ENCODE results near the gene PGM1. TPM values are rescaled to one million over a fixed set of nuclear protein-coding genes. Genes with fewer than 3 reads are reported as not detected.

PGM1 gene
- total RNA-seq, 3 donors from 2014 or later (not counting 1 experiment from before 2014, with no cell fraction given): 23.5 to 31.4 (median 23.7) TPM

DNA sequence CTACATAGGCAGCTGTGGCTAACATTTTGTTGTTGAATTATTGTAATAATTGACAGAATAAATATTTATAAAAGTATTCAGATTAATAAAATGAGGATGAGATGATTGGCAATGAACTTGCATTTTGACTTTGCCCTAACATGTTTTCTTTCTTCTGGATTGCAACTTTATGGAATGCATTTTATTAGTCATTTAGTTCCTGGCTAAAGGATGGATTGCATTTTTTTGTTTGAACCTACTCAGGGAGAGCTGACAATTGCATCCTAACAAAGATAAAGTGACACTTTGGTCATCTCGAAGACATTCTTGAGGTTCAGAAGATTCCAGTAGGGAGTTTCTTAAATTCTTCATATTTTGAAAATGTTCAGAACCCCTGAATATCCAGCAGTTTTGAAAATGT is 37.5 kb downstream of the PGM1 start:
- no peaks in the 10 kb centered on the region for H3K4me1 ChIP-seq (ENCODE audit: control insufficient read depth, insufficient read depth, low read length)

DNA sequence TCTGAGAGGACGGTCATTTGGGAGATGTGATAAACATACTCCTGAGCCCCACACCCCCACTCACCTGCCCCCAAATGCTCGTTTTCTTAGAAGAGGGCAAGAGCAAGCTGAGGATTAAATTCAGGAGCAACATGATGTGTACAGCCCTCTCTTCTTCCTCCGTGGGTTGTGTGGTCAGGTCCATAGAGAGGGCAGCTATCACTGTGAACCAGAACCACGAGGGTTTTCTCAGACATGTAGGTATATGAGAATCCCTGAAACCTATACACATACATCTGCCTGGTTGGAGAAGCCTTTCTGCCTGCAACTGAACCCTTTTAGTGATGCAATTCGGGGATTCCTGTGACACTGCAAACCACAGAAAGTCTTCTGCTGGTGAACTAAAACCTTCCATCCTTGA is 38.9 kb downstream of the PGM1 start:
- DNase-seq: no peak
- Mint-ChIP-seq H3K27ac (no peak overlapping the region), H3K36me3 (peaks cover 16% of the 10 kb centered on the region), H3K4me1 (peaks cover 7 to 13% of the 10 kb centered on the region in 2 donors), H3K27me3 (ENCODE audit: low read depth in 2 of 2) (no peaks in the 10 kb centered on the region), H3K4me3 (no peak overlapping the region), H3K9me3 (no peaks in the 10 kb centered on the region)
- H3K27me3 ChIP-seq (ENCODE audit: control insufficient read depth, insufficient read depth, low read length): no peaks in the 10 kb centered on the region
- no peak overlapping the region for H3K27ac ChIP-seq (ENCODE audit: low read length)
- 66% methylated on average over 4 of the region's 5 CpGs for WGBS (ENCODE audit: insufficient coverage)
- H3K4me3 ChIP-seq (ENCODE audit: low read length): no peak overlapping the region
- TF ChIP-seq, protein P1, sequence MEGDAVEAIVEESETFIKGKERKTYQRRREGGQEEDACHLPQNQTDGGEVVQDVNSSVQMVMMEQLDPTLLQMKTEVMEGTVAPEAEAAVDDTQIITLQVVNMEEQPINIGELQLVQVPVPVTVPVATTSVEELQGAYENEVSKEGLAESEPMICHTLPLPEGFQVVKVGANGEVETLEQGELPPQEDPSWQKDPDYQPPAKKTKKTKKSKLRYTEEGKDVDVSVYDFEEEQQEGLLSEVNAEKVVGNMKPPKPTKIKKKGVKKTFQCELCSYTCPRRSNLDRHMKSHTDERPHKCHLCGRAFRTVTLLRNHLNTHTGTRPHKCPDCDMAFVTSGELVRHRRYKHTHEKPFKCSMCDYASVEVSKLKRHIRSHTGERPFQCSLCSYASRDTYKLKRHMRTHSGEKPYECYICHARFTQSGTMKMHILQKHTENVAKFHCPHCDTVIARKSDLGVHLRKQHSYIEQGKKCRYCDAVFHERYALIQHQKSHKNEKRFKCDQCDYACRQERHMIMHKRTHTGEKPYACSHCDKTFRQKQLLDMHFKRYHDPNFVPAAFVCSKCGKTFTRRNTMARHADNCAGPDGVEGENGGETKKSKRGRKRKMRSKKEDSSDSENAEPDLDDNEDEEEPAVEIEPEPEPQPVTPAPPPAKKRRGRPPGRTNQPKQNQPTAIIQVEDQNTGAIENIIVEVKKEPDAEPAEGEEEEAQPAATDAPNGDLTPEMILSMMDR (IDR thresholded peaks at IDR 0.05): no peak
- H3K9me3 ChIP-seq (ENCODE audit: control insufficient read depth, insufficient read depth, low read length): no peaks in the 10 kb centered on the region
- H3K4me1 ChIP-seq (ENCODE audit: control insufficient read depth, insufficient read depth, low read length): no peaks in the 10 kb centered on the region
- ATAC-seq: no peak
- peaks cover 36% of the 10 kb centered on the region for H3K36me3 ChIP-seq (ENCODE audit: control insufficient read depth, insufficient read depth, low read length)
- intact Hi-C loops (cut with micrococcal nuclease): no loop called here

More for the DNA sequence above, 37.5 kb downstream of the PGM1 start:
- ATAC-seq: no peak
- H3K27ac ChIP-seq (ENCODE audit: low read length): no peak overlapping the region
- intact Hi-C loops (cut with micrococcal nuclease): no loop called here
- no peaks in the 10 kb centered on the region for H3K27me3 ChIP-seq (ENCODE audit: control insufficient read depth, insufficient read depth, low read length)
- H3K9me3 Mint-ChIP-seq: no peaks in the 10 kb centered on the region
- peaks cover 15 to 22% of the 10 kb centered on the region in 2 donors for H3K4me1 Mint-ChIP-seq
- no peak for DNase-seq
- H3K4me3 ChIP-seq (ENCODE audit: low read length): no peak overlapping the region
- 60% methylated on average over 1 of the region's 1 CpG for WGBS (ENCODE audit: insufficient coverage)
- no peak overlapping the region for H3K4me3 Mint-ChIP-seq
- TF ChIP-seq, protein P1 (IDR thresholded peaks at IDR 0.05): no peak
- H3K9me3 ChIP-seq (ENCODE audit: control insufficient read depth, insufficient read depth, low read length): no peaks in the 10 kb centered on the region
- H3K27me3 Mint-ChIP-seq (ENCODE audit: low read depth in 2 of 2): no peaks in the 10 kb centered on the region
- peaks cover 28% of the 10 kb centered on the region for H3K36me3 ChIP-seq (ENCODE audit: control insufficient read depth, insufficient read depth, low read length)
- no peak overlapping the region for H3K27ac Mint-ChIP-seq
- H3K36me3 Mint-ChIP-seq: peaks cover 6% of the 10 kb centered on the region

DNA sequence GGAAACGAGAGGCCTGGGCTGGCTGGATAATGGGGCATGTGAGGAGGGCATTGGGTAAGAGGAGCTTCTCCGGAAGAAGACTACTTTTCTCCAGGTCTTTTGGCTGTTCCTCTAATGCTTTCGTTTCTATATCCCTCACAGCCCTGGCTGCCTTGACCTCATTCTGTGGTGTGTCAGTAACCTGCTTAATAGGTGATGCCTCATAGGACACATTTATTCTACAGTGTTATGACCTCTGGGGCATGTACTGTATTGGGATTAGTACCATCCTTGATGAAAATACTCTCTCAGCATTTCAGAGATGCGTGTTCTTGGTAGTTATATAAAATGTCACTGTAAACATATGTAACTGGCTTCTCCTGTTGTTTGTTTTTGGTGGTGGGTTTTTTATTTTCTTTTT is 40.1 kb downstream of the PGM1 start:
- TF ChIP-seq, protein P1 (IDR thresholded peaks at IDR 0.05): no peak
- no peaks in the 10 kb centered on the region for H3K9me3 ChIP-seq (ENCODE audit: control insufficient read depth, insufficient read depth, low read length)
- Mint-ChIP-seq H3K27me3 (ENCODE audit: low read depth in 2 of 2) (no peaks in the 10 kb centered on the region), H3K4me3 (no peak overlapping the region), H3K36me3 (peaks cover 22% of the 10 kb centered on the region), H3K4me1 (peaks cover 2% of the 10 kb centered on the region in 2 donors), H3K9me3 (no peaks in the 10 kb centered on the region), H3K27ac (no peak overlapping the region)
- H3K27ac ChIP-seq (ENCODE audit: low read length): no peak overlapping the region
- no peak for ATAC-seq
- H3K36me3 ChIP-seq (ENCODE audit: control insufficient read depth, insufficient read depth, low read length): peaks cover 46% of the 10 kb centered on the region
- no peaks in the 10 kb centered on the region for H3K4me1 ChIP-seq (ENCODE audit: control insufficient read depth, insufficient read depth, low read length)
- no peaks in the 10 kb centered on the region for H3K27me3 ChIP-seq (ENCODE audit: control insufficient read depth, insufficient read depth, low read length)
- intact Hi-C loops (cut with micrococcal nuclease): no loop called here
- no peak overlapping the region for H3K4me3 ChIP-seq (ENCODE audit: low read length)
- 100% methylated on average over 4 of the region's 4 CpGs for WGBS (ENCODE audit: insufficient coverage)
- DNase-seq: no peak

DNA sequence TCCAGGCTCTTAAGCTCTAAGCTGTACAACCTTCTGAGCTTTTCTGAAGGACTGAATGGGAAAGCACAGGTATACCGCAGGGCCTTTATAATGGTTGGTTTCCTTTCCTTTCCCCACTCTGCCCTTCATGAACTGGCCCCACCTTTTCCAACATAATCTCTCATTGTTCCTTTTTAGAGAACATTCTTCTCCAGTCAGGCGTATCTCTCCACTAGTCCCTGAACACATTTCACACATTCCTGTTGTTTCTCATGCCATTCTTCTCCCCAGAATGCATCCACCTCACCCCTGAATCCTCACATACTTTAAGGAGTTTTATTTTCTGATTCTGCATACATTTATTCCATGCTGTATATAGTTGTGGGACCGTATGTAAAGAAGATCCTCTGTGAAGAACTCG is 41.3 kb downstream of the PGM1 start:
- Mint-ChIP-seq H3K9me3 (no peaks in the 10 kb centered on the region), H3K27ac (no peak overlapping the region), H3K36me3 (peaks cover 34% of the 10 kb centered on the region), H3K4me1 (no peaks in the 10 kb centered on the region), H3K27me3 (ENCODE audit: low read depth in 2 of 2) (no peaks in the 10 kb centered on the region), H3K4me3 (no peak overlapping the region)
- Histone ChIP-seq H3K9me3 (ENCODE audit: control insufficient read depth, insufficient read depth, low read length) (no peaks in the 10 kb centered on the region), H3K4me3 (ENCODE audit: low read length) (no peak overlapping the region), H3K4me1 (ENCODE audit: control insufficient read depth, insufficient read depth, low read length) (no peaks in the 10 kb centered on the region), H3K27ac (ENCODE audit: low read length) (no peak overlapping the region), H3K36me3 (ENCODE audit: control insufficient read depth, insufficient read depth, low read length) (peaks cover 55% of the 10 kb centered on the region), H3K27me3 (ENCODE audit: control insufficient read depth, insufficient read depth, low read length) (no peaks in the 10 kb centered on the region)
- DNase-seq (no peak), ATAC-seq (no peak)
- TF ChIP-seq, protein P1 (IDR thresholded peaks at IDR 0.05): no peak
- intact Hi-C loops (cut with micrococcal nuclease): no loop called here
- over 99% methylated on average over 4 of the region's 4 CpGs for WGBS (ENCODE audit: insufficient coverage)
